GM13977 (cell line): Measurements from ENCODE around the gene IL19.

Experiments used
- DNase-seq: peaks from one replicate; pipeline ENCODE4 v3.0.0; 2012; ENCODE audit warnings: low spot score
- CTCF ChIP-seq: IDR thresholded peaks from 2 replicates; pipeline ENCODE4 v1.5.1; 2012; ENCODE audit warnings: mild to moderate bottlenecking, control low read depth; ENCODE audit not compliant: insufficient read depth; ENCODE audit errors: extremely low read depth, missing control alignments
- in situ Hi-C: fragments of 300-500 bp; cut with MboI; formaldehyde crosslinking; loops from one replicate; pipeline ENCODE4 v1.12.0; 2022; ENCODE audit warnings: low sequenced_read_pairs, low pct_unique_long_range_greater_than_20kb, mixed read lengths, inconsistent platforms; ENCODE audit not compliant: unreplicated experiment

Gene IL19

GRCh38 chr1:206839006-206839560, 68.5 kb downstream of the IL19 start:
- in situ Hi-C loops: no loop called here
- DNase-seq: no peak
- no peak for TF ChIP-seq CTCF

- no peak for DNase-seq
- TF ChIP-seq CTCF: no peak
- in situ Hi-C loops: no loop called here
Measured at GRCh38 chr1:206839857-206840256, 69.3 kb downstream of the IL19 start.

GRCh38 chr1:206841609-206842323, 71.2 kb downstream of the IL19 start:
- no peak for DNase-seq
- in situ Hi-C loops: no loop called here
- TF ChIP-seq CTCF: no peak

GRCh38 chr1:206842854-206843253, 72.3 kb downstream of the IL19 start:
- no peak for DNase-seq
- in situ Hi-C loops: no loop called here

GRCh38 chr1:206843626-206844025, 73.1 kb downstream of the IL19 start:
- no peak for DNase-seq
- in situ Hi-C loops: no loop called here
- no peak for TF ChIP-seq CTCF

More at GRCh38 chr1:206842854-206843253, 72.3 kb downstream of the IL19 start:
- TF ChIP-seq CTCF: no peak

- no peak for TF ChIP-seq CTCF
- DNase-seq: no peak
- in situ Hi-C loops: no loop called here
Measured at GRCh38 chr1:206846487-206846886, 75.9 kb downstream of the IL19 start.

GRCh38 chr1:206847337-206847834, 76.8 kb downstream of the IL19 start:
- no peak for TF ChIP-seq CTCF
- DNase-seq: no peak
- in situ Hi-C loops: no loop called here
